Activated CD4-positive, alpha-beta memory T cell treated with anti-CD3 and anti-CD28 coated beads, Interleukin-2, amount 10 ng/mL, durations not matched to agents 7 days and 5 days (primary cell): ENCODE results near the gene ZXDC. TPM values are rescaled to one million over a fixed set of nuclear protein-coding genes. Genes with fewer than 3 reads are reported as not detected.

ENCODE experiments used
- CTCF ChIA-PET: fragments of 350-600 bp; sonication (Branson Sonifier 250); formaldehyde crosslinking; loops from one replicate; lab custom pipeline; 2021; ENCODE audit warnings: antibody characterized with exemption, inconsistent platforms; lab: Charles Lee
- POLR2A ChIA-PET: fragments of 350-600 bp; sonication (Branson Sonifier 250); formaldehyde crosslinking; loops from one replicate; lab custom pipeline; 2021; ENCODE audit warnings: antibody characterized with exemption; lab: Charles Lee
- DNase-seq: peaks from one replicate; pipeline ENCODE4 v3.0.0-alpha.2; 2020
- H3K27ac Mint-ChIP-seq: one replicate; pipeline ENCODE4 v1.8.0; 2021; ENCODE audit warnings: mild to moderate bottlenecking, mixed read lengths
- H3K27me3 Mint-ChIP-seq: one replicate; pipeline ENCODE4 v1.8.0; 2021; ENCODE audit warnings: mixed read lengths
- H3K36me3 Mint-ChIP-seq: one replicate; pipeline ENCODE4 v1.8.0; 2021; ENCODE audit warnings: low read depth, mixed read lengths
- H3K4me1 Mint-ChIP-seq: one replicate; pipeline ENCODE4 v1.8.0; 2021; ENCODE audit warnings: mixed read lengths
- H3K4me3 Mint-ChIP-seq: one replicate; pipeline ENCODE4 v1.8.0; 2021; ENCODE audit warnings: mild to moderate bottlenecking, mixed read lengths
- H3K9me3 Mint-ChIP-seq: one replicate; pipeline ENCODE4 v1.8.0; 2021; ENCODE audit warnings: mixed read lengths
- total RNA-seq, 2 experiments: library from RNA; stranded (reverse); gene quantifications; one replicate each; pipeline ENCODE4 v1.2.3, GENCODE V29; 2021

Gene ZXDC
- total RNA-seq, 2 experiments from 2014 or later, result 23.8 to 23.9 TPM

DNA sequence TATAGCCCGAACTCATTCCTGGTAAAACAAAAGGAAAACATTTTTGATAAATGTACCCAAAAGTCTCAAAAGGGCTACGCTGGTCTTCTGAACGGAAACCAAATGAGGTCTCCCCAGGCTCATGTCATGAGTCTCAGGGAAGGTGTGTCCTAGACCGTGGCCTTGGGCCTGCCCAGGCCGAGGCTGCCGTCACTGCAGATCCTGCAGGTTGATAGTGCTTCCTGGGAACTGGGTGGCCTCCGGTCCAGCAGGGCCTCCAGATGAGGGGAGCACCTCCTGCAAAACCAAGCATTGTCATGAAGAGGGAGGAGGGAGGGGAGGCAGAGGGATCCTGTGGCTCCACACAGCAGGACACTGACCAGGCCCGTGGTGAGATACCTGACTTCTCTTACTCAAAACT lies 37.5 kb downstream of the ZXDC start:
- H3K27ac Mint-ChIP-seq, result no peak overlapping the region
- H3K27me3 Mint-ChIP-seq, result no peaks in the 10 kb centered on the region
- peaks cover 2% of the 10 kb centered on the region for H3K36me3 Mint-ChIP-seq
- no peaks in the 10 kb centered on the region for H3K9me3 Mint-ChIP-seq
- no peaks in the 10 kb centered on the region for H3K4me1 Mint-ChIP-seq
- POLR2A ChIA-PET, result no interaction called here
- no peak overlapping the region for H3K4me3 Mint-ChIP-seq
- no peak for DNase-seq
- CTCF ChIA-PET, result no interaction called here

DNA sequence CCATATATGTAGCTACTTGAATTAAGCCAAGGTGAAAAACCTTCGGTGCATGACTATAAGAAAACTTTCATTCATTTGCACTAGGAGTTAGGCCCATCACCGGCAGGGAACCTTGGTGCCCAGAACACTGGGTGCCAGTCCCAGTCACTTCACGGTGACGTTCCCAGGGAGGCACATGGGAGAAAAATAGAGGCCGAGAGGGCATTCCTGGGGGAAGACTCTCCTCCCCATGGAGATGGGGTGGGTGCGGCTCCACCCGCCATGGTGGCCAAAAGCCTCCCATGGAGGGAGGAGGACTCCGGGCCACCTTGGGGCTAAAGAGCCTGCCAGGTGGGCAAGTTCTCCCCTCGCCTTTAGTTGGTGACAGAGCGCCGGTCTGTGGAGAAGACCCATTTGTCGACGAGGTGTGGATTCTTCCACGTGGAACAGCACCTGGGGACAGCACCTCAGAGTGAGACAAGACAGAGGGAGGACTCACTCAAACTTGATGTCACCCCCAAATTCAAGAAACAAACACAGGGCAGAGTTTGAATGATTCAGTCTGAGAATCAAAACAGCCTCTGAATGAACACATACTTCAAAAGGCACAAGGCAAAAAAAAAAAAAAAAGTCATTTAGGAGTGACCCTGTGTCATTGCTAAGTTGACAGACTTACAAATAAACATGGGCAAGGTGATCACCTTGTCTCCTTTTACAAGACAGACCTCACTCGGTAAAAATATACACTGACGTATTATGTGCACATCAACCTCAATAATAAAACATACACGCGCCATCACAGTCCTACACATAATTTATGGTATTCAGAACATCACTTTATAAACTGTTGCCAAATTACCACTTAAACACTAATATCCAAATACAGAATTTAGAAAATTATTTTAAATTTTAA lies 38.6 kb downstream of the ZXDC start:
- Mint-ChIP-seq H3K9me3 (no peaks in the 10 kb centered on the region), H3K4me1 (no peaks in the 10 kb centered on the region), H3K27ac (no peak overlapping the region), H3K4me3 (no peak overlapping the region), H3K27me3 (no peaks in the 10 kb centered on the region), H3K36me3 (peaks cover 2% of the 10 kb centered on the region)
- ChIA-PET CTCF (no interaction called here), POLR2A (no interaction called here)
- no peak for DNase-seq

- no peaks in the 10 kb centered on the region for H3K9me3 Mint-ChIP-seq
- no peak for DNase-seq
- H3K4me3 Mint-ChIP-seq, result no peak overlapping the region
- POLR2A ChIA-PET, result no interaction called here
- no peaks in the 10 kb centered on the region for H3K4me1 Mint-ChIP-seq
- no peak overlapping the region for H3K27ac Mint-ChIP-seq
- CTCF ChIA-PET, result no interaction called here
- H3K27me3 Mint-ChIP-seq, result no peaks in the 10 kb centered on the region
- peaks cover 2% of the 10 kb centered on the region for H3K36me3 Mint-ChIP-seq
These were observed 40.0 kb downstream of the ZXDC start for GRCh38 chr3:126435456-126436315.

DNA sequence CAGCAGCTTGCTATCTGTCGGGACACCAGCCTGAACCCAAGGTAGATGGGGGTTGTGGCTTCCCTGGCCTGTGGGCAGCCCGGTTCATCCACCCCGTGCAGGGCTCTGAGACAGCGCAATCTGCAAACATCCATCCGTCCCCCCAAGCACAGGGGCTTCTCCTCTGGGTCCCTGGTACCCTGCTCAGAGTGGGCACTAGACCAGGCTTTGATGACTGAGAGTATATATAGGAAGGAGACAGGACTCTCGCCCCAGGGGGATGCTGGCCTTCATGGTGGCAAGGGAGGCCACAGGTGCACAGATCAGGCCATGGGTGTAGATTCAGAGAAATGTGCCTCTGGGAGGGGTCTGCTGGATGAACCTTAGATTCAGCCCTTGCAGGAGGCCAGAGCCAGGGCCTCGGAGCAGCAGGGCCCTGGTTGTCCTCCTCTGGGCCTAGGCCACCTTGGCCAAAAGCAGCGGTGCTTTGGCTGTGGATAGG lies 40.7 kb downstream of the ZXDC start:
- ChIA-PET POLR2A (no interaction called here), CTCF (no interaction called here)
- Mint-ChIP-seq H3K4me1 (no peaks in the 10 kb centered on the region), H3K4me3 (no peak overlapping the region), H3K27ac (no peak overlapping the region), H3K27me3 (no peaks in the 10 kb centered on the region), H3K9me3 (no peaks in the 10 kb centered on the region), H3K36me3 (peaks cover 2% of the 10 kb centered on the region)
- no peak for DNase-seq

GRCh38 chr3:126434264-126434590 lies 41.5 kb downstream of the ZXDC start:
- H3K9me3 Mint-ChIP-seq, result no peaks in the 10 kb centered on the region
- no peaks in the 10 kb centered on the region for H3K27me3 Mint-ChIP-seq
- CTCF ChIA-PET, result no interaction called here
- H3K4me3 Mint-ChIP-seq, result no peak overlapping the region
- no peak overlapping the region for H3K27ac Mint-ChIP-seq
- no peaks in the 10 kb centered on the region for H3K4me1 Mint-ChIP-seq
- POLR2A ChIA-PET, result no interaction called here
- H3K36me3 Mint-ChIP-seq, result peaks cover 2% of the 10 kb centered on the region
- DNase-seq, result no peak

DNA sequence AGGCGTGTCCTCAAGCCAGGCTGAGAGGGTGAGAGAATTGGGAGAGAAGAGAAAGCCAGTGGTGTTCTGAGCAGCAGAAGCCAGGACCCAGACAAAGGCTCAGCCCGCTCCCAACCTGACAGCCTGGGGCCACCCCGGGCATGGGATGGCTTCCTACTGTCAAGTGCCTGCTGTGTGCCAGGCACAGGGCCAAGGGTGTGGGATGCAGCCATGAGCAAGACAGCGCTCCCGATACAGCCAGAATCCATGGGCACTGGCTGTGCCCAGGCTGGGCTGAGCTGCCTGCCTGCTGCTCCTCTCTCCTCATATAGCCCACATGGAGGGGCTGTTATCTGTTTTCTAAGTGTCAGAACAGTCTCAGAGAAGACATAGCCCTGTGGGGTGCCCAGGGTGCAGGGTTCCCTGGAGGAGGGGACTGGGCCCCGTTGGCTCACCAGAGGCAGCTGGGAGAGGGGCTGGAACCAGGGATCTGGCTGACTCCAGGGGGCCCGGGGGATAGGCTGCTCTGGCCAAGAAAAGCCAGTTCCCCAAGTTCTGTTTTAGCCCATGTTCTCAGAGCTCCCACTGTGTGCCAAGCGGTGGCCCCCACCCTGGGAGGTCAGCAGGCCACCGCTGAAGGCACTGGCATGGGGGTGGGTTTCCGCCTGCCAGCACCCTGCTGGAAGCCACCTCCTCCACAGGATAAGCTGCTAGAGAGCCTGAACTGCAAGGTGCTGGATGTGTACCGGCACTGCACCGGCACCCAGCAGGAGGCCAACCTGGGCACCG lies 42.0 kb downstream of the ZXDC start:
- CTCF ChIA-PET, result no interaction called here
- no peak overlapping the region for H3K4me3 Mint-ChIP-seq
- POLR2A ChIA-PET, result no interaction called here
- no peak for DNase-seq
- H3K36me3 Mint-ChIP-seq, result no peaks in the 10 kb centered on the region
- H3K9me3 Mint-ChIP-seq, result no peaks in the 10 kb centered on the region
- H3K27me3 Mint-ChIP-seq, result no peaks in the 10 kb centered on the region
- H3K4me1 Mint-ChIP-seq, result no peaks in the 10 kb centered on the region
- H3K27ac Mint-ChIP-seq, result no peak overlapping the region

DNA sequence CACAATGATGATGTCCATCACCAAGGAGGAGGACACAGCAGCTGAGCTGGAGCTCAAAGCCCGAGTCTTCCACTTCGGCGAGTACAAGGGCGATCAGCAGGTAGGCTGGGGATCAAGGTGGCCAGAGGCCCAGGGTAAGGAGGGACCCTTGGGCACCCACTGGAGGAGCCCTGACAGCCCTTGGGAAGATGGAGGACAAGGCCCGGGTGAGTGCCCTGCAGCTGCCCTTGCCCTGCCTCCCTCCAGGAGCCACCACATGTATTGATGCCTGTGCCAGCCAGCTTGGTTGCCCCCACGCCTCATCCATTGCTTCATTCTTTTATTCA lies 42.6 kb downstream of the ZXDC start:
- CTCF ChIA-PET, result no interaction called here
- Mint-ChIP-seq H3K9me3 (no peaks in the 10 kb centered on the region), H3K36me3 (no peaks in the 10 kb centered on the region), H3K27me3 (no peaks in the 10 kb centered on the region), H3K27ac (no peak overlapping the region), H3K4me3 (no peak overlapping the region), H3K4me1 (no peaks in the 10 kb centered on the region)
- POLR2A ChIA-PET, result no interaction called here
- no peak for DNase-seq

DNA sequence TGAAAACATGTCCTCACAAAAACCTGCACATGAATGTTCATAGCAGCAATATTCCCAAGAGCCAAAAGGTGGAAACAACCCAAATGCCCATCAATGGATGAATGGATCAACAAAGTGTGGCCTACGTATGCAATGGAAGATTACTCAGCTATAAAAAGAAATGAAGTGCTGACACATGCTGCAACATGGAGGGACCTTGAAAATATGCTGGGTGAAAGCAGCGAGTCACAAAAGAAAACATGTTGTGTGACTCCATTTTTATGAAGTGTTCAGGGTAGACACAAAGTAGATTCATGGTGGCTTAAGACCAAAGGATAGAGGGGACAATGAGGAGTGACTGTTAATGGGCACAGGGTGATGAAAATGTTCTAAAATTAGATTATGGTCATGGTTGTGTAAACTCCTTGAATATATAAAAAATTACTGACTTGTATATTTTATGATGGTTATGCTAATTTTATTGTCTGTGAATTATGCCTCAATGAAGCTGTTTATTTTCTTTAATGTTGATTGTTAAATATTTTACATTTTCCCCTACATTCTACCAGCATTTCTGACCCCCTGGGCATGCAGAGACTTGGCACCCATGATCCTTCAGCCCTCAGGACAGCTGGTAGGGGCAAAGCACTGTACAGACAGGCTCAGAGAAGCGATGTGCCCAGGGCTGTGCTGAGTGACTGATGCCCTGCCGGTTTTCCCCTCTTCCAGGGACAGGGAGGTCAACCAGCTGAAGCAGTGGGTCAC lies 43.2 kb downstream of the ZXDC start:
- no peak for DNase-seq
- POLR2A ChIA-PET, result no interaction called here
- H3K27ac Mint-ChIP-seq, result no peak overlapping the region
- H3K9me3 Mint-ChIP-seq, result peaks cover 2% of the 10 kb centered on the region
- no peaks in the 10 kb centered on the region for H3K36me3 Mint-ChIP-seq
- H3K27me3 Mint-ChIP-seq, result no peaks in the 10 kb centered on the region
- CTCF ChIA-PET, result no interaction called here
- H3K4me3 Mint-ChIP-seq, result no peak overlapping the region
- H3K4me1 Mint-ChIP-seq, result no peaks in the 10 kb centered on the region

GRCh38 chr3:126431103-126431534 lies 44.6 kb downstream of the ZXDC start:
- peaks cover 6% of the 10 kb centered on the region for H3K9me3 Mint-ChIP-seq

DNA sequence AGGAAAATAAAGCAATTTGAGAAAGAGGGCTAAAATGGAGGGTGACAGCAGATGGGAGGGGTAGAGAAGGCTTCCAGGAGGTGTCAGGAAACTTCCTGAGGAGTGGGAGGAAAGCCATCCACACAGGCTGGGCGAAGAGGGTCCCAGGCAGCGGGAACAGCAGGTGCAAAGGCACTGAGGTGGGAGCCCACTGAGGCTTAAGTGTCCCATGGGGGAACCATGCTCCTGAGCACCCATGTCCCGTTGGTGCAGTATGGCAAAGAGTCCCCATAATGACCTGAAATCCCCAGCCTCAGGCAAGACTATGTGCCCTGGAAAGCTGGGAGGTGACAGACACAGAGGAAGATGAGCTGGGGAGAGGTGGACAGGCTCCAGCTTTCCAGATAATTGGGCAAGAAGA lies 50.9 kb downstream of the ZXDC start:
- Mint-ChIP-seq H3K4me3 (no peak overlapping the region), H3K4me1 (no peaks in the 10 kb centered on the region), H3K36me3 (no peaks in the 10 kb centered on the region), H3K27me3 (no peaks in the 10 kb centered on the region), H3K9me3 (peaks cover 14% of the 10 kb centered on the region), H3K27ac (no peak overlapping the region)
- ChIA-PET POLR2A (no interaction called here), CTCF (no interaction called here)
- DNase-seq, result no peak

More at GRCh38 chr3:126431103-126431534, 44.6 kb downstream of the ZXDC start:
- Mint-ChIP-seq H3K27ac (no peak overlapping the region), H3K4me1 (no peaks in the 10 kb centered on the region), H3K27me3 (no peaks in the 10 kb centered on the region), H3K4me3 (no peak overlapping the region), H3K36me3 (no peaks in the 10 kb centered on the region)
- CTCF ChIA-PET, result no interaction called here
- DNase-seq, result no peak
- POLR2A ChIA-PET, result no interaction called here

GRCh38 chr3:126424039-126424717 lies 51.5 kb downstream of the ZXDC start:
- H3K36me3 Mint-ChIP-seq, result no peaks in the 10 kb centered on the region
- ChIA-PET CTCF (no interaction called here), POLR2A (no interaction called here)
- H3K27me3 Mint-ChIP-seq, result no peaks in the 10 kb centered on the region
- peaks cover 14% of the 10 kb centered on the region for H3K9me3 Mint-ChIP-seq
- no peak for DNase-seq
- no peak overlapping the region for H3K4me3 Mint-ChIP-seq
- H3K27ac Mint-ChIP-seq, result no peak overlapping the region
- no peaks in the 10 kb centered on the region for H3K4me1 Mint-ChIP-seq
